ENCODE data around the gene ADAMTSL1.

ADAMTSL1 gene

GRCh38 chr9:18463991-18464390, 10.0 kb upstream of the ADAMTSL1 start:
- DNase-seq = no peak

- DNase-seq = no peak
These were observed 7.9 kb upstream of the ADAMTSL1 start for GRCh38 chr9:18466101-18466500.

- no peak for DNase-seq
These were observed 6.3 kb upstream of the ADAMTSL1 start for GRCh38 chr9:18467696-18468095.

GRCh38 chr9:18472435-18472834, 1.5 kb upstream of the ADAMTSL1 start:
- DNase-seq = no peak

- DNase-seq = no peak
These were observed 1.1 kb upstream of the ADAMTSL1 start for GRCh38 chr9:18472841-18473251.

- DNase-seq = no peak
These were observed 830 bp downstream of the ADAMTSL1 start for GRCh38 chr9:18474783-18475182.

GRCh38 chr9:18477121-18477660, 3.2 kb downstream of the ADAMTSL1 start:
- DNase-seq = no peak

- DNase-seq = no peak
These were observed 3.8 kb downstream of the ADAMTSL1 start for GRCh38 chr9:18477719-18478118.

GRCh38 chr9:18478501-18479361, 4.8 kb downstream of the ADAMTSL1 start:
- DNase-seq = no peak

DNA sequence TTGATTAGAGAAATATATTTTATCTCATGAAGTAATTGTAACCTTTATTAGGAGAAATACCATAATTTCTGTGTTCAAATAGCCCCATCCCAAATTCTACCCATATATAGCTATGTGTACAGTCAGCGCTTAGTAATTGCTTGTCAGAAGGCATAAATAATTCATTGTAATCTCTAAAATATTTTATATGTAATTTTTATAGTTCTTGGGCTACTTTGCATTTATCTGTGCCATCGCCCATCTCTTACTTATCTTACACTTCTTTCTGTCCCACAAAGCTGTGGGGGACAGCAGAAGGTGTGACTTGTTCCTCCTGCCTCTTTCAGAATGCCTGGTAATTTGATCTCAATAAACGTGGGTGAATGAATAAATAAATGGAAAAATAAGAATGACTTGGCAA, 5.5 kb downstream of the ADAMTSL1 start:
- no peak for DNase-seq

GRCh38 chr9:18480662-18481093, 6.7 kb downstream of the ADAMTSL1 start:
- no peak for DNase-seq

DNA sequence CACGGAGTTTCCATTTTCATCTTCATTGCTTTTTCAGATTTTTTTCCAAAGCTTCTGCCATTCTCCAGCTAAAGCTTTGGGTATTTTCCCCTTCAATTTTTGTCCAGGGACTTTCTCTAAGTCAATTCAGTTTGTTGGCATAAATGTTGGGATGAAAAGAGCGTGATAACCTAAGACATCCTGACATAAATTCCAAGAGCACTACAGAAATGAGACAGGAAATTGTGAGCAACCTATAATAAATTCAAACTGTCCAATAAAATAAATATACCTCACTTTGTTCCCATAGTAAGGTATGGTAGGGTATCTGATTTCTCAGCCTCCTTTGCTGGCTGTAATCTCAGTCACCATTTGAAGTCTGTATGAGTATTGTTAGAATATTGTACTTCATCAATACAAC, 8.4 kb downstream of the ADAMTSL1 start:
- DNase-seq = no peak

- DNase-seq = no peak
These were observed 11.8 kb downstream of the ADAMTSL1 start for GRCh38 chr9:18485714-18486113.

- no peak for DNase-seq
These were observed 13.7 kb downstream of the ADAMTSL1 start for GRCh38 chr9:18487611-18488010.

- no peak for DNase-seq
These were observed 14.9 kb downstream of the ADAMTSL1 start for GRCh38 chr9:18488886-18489285.

DNA sequence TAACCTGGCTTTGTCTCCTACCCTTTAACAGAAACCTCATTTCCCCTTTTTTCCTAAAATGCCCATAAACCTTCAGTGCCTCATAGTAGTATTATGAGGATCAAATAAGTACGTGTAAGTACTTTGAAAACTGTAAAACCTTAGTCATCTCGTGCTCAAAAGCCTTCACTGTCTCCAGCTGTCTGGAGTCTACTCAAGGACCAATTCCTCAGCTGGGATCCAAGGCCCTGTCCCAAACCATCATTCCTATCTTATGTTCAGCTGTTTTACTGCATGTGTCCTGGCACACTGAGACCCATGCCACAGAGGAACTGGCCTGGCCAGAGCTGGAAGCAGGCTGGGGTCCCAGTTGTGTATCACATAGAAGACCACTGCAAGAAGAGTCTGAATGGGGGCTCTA, 15.9 kb downstream of the ADAMTSL1 start:
- DNase-seq = no peak

DNA sequence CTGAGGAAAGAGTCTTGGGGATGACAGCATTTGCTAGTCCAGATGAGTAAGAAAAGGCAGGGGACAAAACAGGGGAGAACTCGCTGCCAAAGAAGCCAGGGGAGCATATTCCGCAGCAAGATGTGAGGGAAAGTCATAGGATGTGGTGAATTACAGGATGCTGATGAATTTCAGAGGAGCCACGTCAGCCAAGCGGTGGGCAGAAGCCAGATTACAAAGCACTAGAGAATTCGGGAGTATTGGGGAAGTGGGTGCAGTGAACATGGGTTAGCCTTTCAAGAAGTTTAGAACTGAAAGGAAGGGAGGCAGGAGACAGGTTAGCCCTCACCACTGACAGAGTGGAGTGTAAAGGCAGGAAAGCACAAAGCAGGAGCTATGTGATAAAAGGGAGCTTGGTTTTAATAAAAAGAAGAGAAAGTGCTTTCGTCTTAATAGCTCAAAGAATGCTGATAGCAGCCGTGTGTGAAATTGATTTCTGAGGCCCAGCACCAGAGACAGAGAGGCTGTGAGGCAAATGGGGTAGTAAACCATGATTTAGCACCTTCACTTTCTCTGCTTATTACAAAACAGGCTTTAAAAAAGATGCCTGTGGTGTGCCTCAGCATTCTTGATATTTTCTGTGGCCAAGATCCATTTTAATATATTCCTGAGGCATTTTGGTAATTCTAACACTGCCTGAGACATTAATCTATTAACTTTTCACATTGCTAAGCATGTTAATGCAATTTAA, 16.9 kb downstream of the ADAMTSL1 start:
- DNase-seq = no peak

GRCh38 chr9:18492612-18493011, 18.7 kb downstream of the ADAMTSL1 start:
- DNase-seq = no peak

DNA sequence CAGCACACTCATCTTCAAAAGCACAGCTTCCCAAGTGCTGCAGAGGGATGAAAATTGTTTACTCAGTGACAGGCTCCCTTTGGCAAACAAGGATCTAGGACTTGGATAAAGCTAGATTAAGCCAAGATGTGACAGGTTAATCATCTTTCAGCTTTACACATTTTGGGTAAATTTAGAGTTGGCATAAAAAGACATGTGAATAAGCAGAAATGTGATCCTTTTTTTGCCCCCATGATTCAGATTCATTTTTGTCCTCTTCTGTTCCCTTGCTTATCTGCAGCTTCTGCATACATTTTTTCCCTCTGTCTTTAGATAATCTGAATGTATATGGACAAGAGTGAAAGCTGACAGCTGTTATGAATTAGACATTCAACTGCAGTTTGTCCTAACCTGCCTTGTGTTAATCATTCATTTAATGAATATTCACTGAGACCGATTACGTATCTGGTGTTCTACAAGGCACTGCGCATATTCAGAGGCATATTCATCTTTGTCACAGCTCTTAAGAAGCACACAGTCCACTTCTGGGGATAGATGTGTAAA, 19.6 kb downstream of the ADAMTSL1 start:
- no peak for DNase-seq

DNA sequence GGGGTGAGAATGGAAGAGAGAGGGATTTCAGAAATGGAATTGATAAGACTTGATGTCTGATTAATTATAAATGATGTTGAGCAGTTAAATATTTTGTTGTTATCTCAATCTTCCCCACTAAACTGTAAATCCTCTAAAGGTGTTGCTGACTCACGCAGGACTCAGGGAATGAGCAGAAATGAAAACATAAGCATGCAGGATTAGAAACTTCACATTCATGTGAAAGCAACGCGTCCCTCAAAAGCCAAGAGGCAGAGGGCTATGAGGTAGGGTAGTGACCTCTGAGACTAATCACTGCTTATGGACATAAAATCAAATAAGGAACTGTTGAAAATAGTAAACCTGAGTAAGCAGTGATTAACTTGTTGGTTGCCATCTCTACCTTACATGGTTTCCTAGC, 21.1 kb downstream of the ADAMTSL1 start:
- no peak for DNase-seq

GRCh38 chr9:18496256-18497000, 22.5 kb downstream of the ADAMTSL1 start:
- DNase-seq = no peak

- DNase-seq = no peak
These were observed 25.1 kb downstream of the ADAMTSL1 start for GRCh38 chr9:18499062-18499461.

DNA sequence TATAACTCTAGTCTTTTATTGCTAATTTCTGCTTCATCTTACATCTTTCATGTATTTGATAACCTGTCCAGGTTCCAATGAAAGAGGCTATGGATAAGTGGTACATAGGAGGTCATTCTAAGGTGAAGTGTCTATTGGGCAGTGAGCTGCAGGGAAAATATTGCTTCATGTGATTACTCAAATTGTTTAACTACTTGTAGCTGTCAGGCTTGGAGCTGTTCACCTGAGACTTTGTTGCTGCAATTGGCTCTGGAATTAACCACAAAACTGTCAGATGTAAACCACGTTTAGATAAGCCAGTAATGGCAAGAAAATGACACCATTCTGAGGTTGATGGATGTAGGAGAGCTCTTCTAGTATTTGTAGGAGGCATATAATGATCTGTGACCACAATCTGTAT, 26.0 kb downstream of the ADAMTSL1 start:
- no peak for DNase-seq
